Testis (tissue), 2 donors: ENCODE data around the gene ARHGAP12.

Source experiments
- POLR2A ChIP-seq: fragments of 450-650 bp; IDR thresholded peaks from one replicate; pipeline ENCODE4 v1.6.1; 2017; ENCODE audit warnings: antibody characterized with exemption, mild to moderate bottlenecking, moderate library complexity
- TF ChIP-seq, protein P1 (sequence below), 3 experiments: fragments of 450-650 bp in 2 of 3; fragments of 200-600 bp in 1 of 3; sonication (generic) in 1 of 3; IDR thresholded peaks; one replicate each; pipeline ENCODE4 v1.5.1; 2016 to 2019; ENCODE audit warnings: antibody characterized with exemption in 3 of 3, mild to moderate bottlenecking in 2 of 3, moderate library complexity in 1 of 3

DNA sequence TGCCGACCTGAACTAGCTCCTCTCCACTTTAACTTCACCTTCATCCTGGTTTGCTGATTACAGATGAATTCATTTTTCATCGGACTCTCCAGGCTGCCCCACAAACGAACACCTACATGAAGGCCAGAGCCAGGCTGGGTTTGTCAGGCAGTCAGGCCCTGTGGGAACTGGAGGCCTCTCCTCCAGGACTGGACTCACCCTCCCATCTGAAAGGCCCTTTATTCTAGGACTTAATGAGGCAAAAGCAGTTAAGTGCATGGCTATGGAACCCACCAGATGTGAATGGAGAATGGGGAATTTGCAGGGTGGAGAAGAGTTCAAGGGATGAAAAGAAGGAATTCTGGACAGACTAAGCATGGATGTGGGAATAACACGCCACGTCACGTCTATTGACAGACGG lies 170.8 kb downstream of the ARHGAP12 start:
- TF ChIP-seq, protein P1, sequence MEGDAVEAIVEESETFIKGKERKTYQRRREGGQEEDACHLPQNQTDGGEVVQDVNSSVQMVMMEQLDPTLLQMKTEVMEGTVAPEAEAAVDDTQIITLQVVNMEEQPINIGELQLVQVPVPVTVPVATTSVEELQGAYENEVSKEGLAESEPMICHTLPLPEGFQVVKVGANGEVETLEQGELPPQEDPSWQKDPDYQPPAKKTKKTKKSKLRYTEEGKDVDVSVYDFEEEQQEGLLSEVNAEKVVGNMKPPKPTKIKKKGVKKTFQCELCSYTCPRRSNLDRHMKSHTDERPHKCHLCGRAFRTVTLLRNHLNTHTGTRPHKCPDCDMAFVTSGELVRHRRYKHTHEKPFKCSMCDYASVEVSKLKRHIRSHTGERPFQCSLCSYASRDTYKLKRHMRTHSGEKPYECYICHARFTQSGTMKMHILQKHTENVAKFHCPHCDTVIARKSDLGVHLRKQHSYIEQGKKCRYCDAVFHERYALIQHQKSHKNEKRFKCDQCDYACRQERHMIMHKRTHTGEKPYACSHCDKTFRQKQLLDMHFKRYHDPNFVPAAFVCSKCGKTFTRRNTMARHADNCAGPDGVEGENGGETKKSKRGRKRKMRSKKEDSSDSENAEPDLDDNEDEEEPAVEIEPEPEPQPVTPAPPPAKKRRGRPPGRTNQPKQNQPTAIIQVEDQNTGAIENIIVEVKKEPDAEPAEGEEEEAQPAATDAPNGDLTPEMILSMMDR (IDR thresholded peaks at IDR 0.05) = no peak
- TF ChIP-seq POLR2A = no peak
